HPDE6-E6E7 (cell line): ENCODE results near the gene THADA.
"Not testable (repeated sequence)": the region's sequence is repeated elsewhere in the genome, so short reads cannot be mapped to it uniquely, and the experiment has no call there.

ENCODE experiments used
- DNase-seq: peaks from one replicate; pipeline ENCODE4 v3.0.0; 2011; ENCODE audit warnings: missing footprints; ENCODE audit errors: extremely low spot score

Gene THADA, protein sequence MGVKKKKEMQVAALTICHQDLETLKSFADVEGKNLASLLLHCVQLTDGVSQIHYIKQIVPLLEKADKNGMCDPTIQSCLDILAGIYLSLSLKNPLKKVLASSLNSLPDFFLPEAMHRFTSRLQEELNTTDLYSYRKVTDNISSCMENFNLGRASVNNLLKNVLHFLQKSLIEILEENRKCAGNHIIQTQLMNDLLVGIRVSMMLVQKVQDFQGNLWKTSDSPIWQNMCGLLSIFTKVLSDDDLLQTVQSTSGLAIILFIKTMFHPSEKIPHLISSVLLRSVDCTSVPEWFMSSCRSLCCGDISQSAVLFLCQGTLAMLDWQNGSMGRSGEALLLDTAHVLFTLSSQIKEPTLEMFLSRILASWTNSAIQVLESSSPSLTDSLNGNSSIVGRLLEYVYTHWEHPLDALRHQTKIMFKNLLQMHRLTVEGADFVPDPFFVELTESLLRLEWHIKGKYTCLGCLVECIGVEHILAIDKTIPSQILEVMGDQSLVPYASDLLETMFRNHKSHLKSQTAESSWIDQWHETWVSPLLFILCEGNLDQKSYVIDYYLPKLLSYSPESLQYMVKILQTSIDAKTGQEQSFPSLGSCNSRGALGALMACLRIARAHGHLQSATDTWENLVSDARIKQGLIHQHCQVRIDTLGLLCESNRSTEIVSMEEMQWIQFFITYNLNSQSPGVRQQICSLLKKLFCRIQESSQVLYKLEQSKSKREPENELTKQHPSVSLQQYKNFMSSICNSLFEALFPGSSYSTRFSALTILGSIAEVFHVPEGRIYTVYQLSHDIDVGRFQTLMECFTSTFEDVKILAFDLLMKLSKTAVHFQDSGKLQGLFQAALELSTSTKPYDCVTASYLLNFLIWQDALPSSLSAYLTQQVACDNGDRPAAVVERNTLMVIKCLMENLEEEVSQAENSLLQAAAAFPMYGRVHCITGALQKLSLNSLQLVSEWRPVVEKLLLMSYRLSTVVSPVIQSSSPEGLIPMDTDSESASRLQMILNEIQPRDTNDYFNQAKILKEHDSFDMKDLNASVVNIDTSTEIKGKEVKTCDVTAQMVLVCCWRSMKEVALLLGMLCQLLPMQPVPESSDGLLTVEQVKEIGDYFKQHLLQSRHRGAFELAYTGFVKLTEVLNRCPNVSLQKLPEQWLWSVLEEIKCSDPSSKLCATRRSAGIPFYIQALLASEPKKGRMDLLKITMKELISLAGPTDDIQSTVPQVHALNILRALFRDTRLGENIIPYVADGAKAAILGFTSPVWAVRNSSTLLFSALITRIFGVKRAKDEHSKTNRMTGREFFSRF (N-terminal part only)

GRCh38 chr2:43595603-43596412 lies at the start of gene THADA:
Gene THADA (minus strand): TSS chr2:43596038. CDS start chr2:43592392, 3,646 bp downstream.
- DNase-seq: peak; percentile 98

DNA sequence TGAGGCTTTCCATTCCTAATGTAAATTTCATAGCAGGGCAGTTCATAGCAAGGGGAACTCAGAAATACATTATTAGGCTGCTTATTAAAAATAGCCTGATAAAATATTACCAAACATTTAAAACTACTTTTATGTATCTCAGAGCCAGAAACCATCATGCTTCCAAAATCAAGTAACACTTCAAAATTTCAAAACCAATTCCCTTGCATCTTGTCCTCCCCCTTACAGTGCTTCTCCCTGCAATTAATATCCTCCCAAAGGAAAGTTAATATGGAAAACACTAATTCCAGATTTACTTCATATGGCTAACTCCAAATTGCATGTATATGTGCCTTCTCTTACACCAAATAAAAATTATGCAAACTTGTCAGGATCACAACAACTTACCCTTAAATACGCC lies 47.8 kb upstream of the THADA start:
- no peak for DNase-seq

GRCh38 chr2:43642363-43642762 lies 46.5 kb upstream of the THADA start:
- no peak for DNase-seq

- DNase-seq: peak; percentile 96
Observed at GRCh38 chr2:43637030-43637803, 41.4 kb upstream of the THADA start, which contains the start of gene PLEKHH2. Gene PLEKHH2 (plus strand): TSS chr2:43637260. CDS start chr2:43644674, 7,414 bp downstream.

DNA sequence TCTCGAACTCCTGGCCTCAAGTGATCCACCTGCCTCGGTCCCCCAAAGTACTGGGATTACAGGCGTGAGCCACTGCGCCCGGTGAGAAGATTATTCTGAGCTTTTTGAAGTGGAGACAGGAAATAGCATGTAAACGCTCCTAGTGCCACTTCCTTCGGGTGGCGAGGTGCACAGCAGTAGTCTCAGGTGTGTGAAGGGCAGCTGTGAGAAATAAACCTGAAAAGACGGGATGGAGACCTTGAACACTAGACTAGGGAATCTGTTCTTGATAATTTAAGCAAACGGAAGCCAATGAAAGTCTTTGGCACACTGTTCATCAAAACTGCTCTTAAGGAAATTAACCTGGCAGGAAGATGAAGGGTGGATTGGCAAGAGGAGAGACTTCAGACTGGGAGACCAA lies 40.8 kb upstream of the THADA start:
- no peak for DNase-seq

DNA sequence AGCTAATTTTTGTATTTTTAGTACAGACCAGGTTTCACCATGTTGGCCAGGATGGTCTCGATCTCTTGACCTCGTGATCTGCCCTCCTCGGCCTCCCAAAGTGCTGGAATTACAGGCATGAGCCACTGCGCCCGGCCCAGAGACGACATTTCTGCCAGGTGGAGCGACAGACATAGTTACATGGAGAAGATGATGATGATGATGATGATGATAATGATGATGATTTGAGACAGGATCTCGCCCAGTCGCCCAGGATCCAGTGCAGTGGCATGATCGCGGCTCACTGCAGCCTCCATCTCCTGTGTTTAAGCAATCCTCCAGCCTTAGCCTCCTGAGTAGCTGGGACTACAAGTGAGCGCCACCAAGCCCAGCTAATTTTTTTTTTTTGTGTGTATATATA lies 40.3 kb upstream of the THADA start:
- not testable (repeated sequence) for DNase-seq

GRCh38 chr2:43634604-43635306 lies 38.9 kb upstream of the THADA start:
- no peak for DNase-seq

- no peak for DNase-seq
Observed at GRCh38 chr2:43631618-43632317, 35.9 kb upstream of the THADA start.

GRCh38 chr2:43622931-43623451 lies 27.2 kb upstream of the THADA start:
- no peak for DNase-seq

DNA sequence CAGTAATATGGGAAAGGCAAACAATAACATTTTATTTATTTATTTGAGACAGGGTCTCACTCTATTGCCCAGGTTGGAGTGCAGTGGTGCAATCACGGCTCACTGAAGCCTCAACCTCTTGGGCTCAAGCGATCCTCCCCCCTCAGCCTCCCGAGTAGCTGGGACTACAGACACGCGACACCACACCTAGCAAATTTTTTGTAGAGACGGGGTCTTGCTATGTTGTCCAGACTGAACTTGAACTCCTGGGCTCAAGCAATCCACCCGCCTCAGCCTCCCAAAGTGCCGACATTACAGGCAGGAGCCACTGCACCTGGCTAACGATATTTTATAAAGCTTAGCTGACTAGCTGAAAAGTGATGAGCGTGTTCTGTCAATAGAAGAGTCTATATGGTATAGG lies 23.7 kb upstream of the THADA start:
- DNase-seq: no peak

GRCh38 chr2:43616967-43617680 lies 21.3 kb upstream of the THADA start:
- no peak for DNase-seq

- no peak for DNase-seq
Observed at GRCh38 chr2:43612944-43613343, 17.1 kb upstream of the THADA start.

- DNase-seq: peak; percentile 21
Observed at GRCh38 chr2:43611987-43612894, 16.4 kb upstream of the THADA start.

DNA sequence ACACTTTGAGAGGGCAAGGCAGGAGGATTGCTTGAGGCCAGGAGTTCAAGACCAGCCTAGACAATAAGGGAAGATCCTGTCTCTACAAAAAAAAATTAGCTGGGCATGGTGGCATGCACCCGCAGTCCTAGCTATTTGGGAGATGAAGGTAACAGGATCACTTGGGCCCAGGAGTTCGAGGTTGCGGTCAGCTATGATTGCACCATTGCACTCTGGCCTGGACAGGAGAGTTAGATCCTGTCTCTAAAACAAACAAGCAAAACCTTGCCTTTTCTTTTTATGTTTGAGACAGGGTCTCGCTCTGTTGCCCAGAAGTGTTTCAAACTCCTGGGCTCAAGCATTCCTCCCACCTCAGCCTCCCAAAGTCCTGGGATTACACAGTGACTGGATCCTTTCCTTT lies 14.5 kb upstream of the THADA start:
- DNase-seq: no peak

DNA sequence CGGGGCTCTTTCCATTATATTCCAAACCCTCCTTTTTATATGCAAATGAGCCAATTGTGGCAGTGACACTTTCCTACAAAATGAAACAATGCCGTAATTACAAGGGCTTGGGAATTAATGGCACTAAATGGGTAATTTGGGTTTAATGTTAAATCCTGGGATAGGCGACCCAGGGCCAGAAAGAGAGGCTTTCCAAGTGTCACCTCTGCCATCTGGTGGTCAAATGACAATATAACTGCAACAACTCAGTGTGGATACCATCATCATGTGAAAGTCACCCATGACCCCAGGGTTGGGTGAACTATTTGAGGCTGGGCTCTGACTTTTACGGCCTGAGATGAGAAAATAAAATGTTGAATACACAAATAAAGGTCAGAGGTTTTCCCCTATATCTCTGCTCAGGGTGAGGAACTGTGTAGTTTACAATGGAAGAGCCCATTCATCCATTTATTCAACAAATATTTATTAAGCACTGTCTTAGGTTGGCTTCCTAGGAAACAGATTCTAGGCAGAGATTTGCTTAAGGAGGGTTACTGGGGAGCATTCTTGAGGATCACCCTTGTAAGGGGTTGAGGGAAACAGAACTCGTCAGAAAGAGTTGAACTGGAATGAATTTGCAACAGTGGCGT lies 13.6 kb upstream of the THADA start:
- peak; percentile 48 for DNase-seq

DNA sequence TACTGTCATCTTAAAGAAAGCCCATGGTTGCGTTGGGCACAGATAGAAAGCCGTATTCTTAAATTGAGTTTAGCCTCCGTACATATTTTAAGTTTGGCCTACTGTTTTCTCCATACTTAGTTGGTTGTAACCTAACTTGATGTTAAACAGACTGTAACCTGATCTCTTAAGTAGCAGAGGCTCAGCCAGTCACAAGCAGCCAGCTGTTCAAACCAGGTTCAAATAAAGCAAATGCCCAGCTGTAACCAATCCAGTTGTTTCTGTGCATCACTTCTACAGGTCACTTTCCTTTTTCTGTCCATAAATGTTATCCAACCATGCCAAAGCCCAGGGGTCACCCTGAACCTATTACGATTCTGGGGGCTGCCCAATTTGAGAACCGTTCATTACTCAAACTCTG lies 10.0 kb upstream of the THADA start:
- no peak for DNase-seq
